Body of pancreas (tissue), 4 donors: Measurements from ENCODE around the gene PHF23.
A peak's percentile ranks its signal among the peaks of the same experiment; 100 is the strongest.

Experiments used
- CTCF ChIP-seq, 7 experiments: fragments of 450-650 bp in 4 of 7; fragments of 200-600 bp in 3 of 7; sonication (generic) in 3 of 7; IDR thresholded peaks; one replicate each; pipeline ENCODE4 v1.5.1; 2016 to 2019; ENCODE audit warnings: antibody characterized with exemption in 7 of 7
- POLR2A ChIP-seq, 3 donors: fragments of 450-650 bp; IDR thresholded peaks; one replicate each; pipeline ENCODE4 v1.6.1; 2016; ENCODE audit warnings: antibody characterized with exemption in 3 of 3, mild to moderate bottlenecking in 2 of 3

GRCh38 chr17:7214300-7215135 lies 24.7 kb downstream of the PHF23 start:
- TF ChIP-seq POLR2A (IDR thresholded peaks at IDR 0.05) (no peak), CTCF (IDR thresholded peaks at IDR 0.05) (peak in 5 of 7 experiments; percentile 37 to 56 (median 48))
